ENCODE results near the gene IQSEC2. TPM values are rescaled to one million over a fixed set of nuclear protein-coding genes. Genes with fewer than 3 reads are reported as not detected.

IQSEC2 gene
- total and polyA plus RNA-seq, 2 of the 4 experiments (the other 2 are of a cell fraction): 2.5 to 11.4 TPM

- Histone ChIP-seq H3K9me1 (ENCODE audit: insufficient read depth, low read length) (no peaks in the 10 kb centered on the region), H3K27me3 (ENCODE audit: control insufficient read depth, insufficient read depth, low read length) (peaks cover 33% of the 10 kb centered on the region), H2BK20ac (ENCODE audit: low read depth, low read length) (no peak overlapping the region), H3K36me3 (ENCODE audit: control insufficient read depth, insufficient read depth, low read length) (no peaks in the 10 kb centered on the region), H4K20me1 (ENCODE audit: insufficient read depth, low read length) (0 out of 2 replicates have a peak, but pooled peaks cover 3% of the 10 kb centered on the region), H2AK5ac (ENCODE audit: low read depth, low read length) (no peak overlapping the region), H3K4me2 (ENCODE audit: low read depth, low read length) (no peak overlapping the region), H3K4ac (ENCODE audit: low read depth, low read length) (no peak overlapping the region), H3K27ac (ENCODE audit: insufficient read depth, low read length) (no peak overlapping the region), H3K79me1 (ENCODE audit: low read depth in 1 of 2, low read length in 2 of 2) (no peaks in the 10 kb centered on the region; a peak in 1 of 4 replicates), H3K18ac (ENCODE audit: low read depth, low read length) (no peak overlapping the region), H4K5ac (ENCODE audit: low read depth, low read length) (no peak overlapping the region), H3K56ac (ENCODE audit: extremely low read depth, insufficient read depth, low read length) (no peak overlapping the region), H4K8ac (ENCODE audit: low read depth in 2 of 2, low read length in 2 of 2) (no peak overlapping the region), H3K4me3 (ENCODE audit: insufficient read depth, low read depth, low read length) (no peak overlapping the region), H3K4me1 (ENCODE audit: control insufficient read depth, insufficient read depth, low read length) (peaks cover 3% of the 10 kb centered on the region), H2AK9ac (replicated peaks; ENCODE audit: low read depth, low read length, poor library complexity) (no peak overlapping the region), H2BK15ac (ENCODE audit: low read depth, low read length) (no peak overlapping the region), H4K91ac (ENCODE audit: insufficient read depth, low read depth, low read length) (no peak overlapping the region), H3K9me3 (ENCODE audit: control insufficient read depth, insufficient read depth, low read length) (no peaks in the 10 kb centered on the region), H2BK5ac (ENCODE audit: low read depth, low read length, poor library complexity, severe bottlenecking) (no peak overlapping the region), H3K14ac (replicated peaks; ENCODE audit: low read depth, low read length) (no peak overlapping the region), H3K9ac (ENCODE audit: low read depth, low read length) (no peak overlapping the region), H2BK120ac (ENCODE audit: low read depth, low read length) (no peak overlapping the region), H3K23ac (ENCODE audit: low read depth, low read length) (no peak overlapping the region), H2AFZ (replicated peaks; ENCODE audit: low read length, poor library complexity) (no peak overlapping the region)
- DNase-seq (no peak), ATAC-seq (ENCODE audit: low read depth) (no peak)
- 75% methylated on average over 4 of the region's 15 CpGs; no CpG with 5 or more reads in 1 of the 2 experiments for WGBS, 2 experiments (ENCODE audit: extremely low coverage in 2 of 2, insufficient read length in 1 of 2)
- ChIA-PET POLR2A (ENCODE audit: unreplicated experiment) (no interaction called here), CTCF (interaction anchor here (0.5 to 1.0 kb wide), 2 partner anchors 14 to 167 kb away, joined by 3 to 9 read pairs; no protein-coding TSS in a partner anchor)
- intact Hi-C loops (cut with micrococcal nuclease) (no loop called here), dilution Hi-C loops (cut with HindIII; ENCODE audit: low sequenced_read_pairs, unreplicated experiment) (no loop called here), in situ Hi-C loops (cut with MboI; ENCODE audit: low sequenced_read_pairs) (no loop called here)
- no TSS peak for BruUV-seq (replicated peaks)
- TF ChIP-seq POLR2A (IDR thresholded peaks at IDR 0.05; ENCODE audit: low read depth, low read length): no peak
- no peak for TF ChIP-seq MAZ (IDR thresholded peaks at IDR 0.05; ENCODE audit: borderline replicate concordance, low read depth, low read length)
- TF ChIP-seq BHLHE40 (IDR thresholded peaks at IDR 0.05; ENCODE audit: low read depth, low read length): no peak
- no peak for TF ChIP-seq RFX5 (IDR thresholded peaks at IDR 0.05; ENCODE audit: low read depth, low read length)
- no peak for TF ChIP-seq MXI1 (IDR thresholded peaks at IDR 0.05; ENCODE audit: borderline replicate concordance, low read depth, low read length)
- no peak for TF ChIP-seq SMC3 (IDR thresholded peaks at IDR 0.05; ENCODE audit: low read depth, low read length)
- no peak for TF ChIP-seq CTCF (conservative IDR thresholded peaks at IDR 0.05; ENCODE audit: low read depth, low read length)
- TF ChIP-seq NFE2L2 (IDR thresholded peaks at IDR 0.05; ENCODE audit: low read depth, low read length): no peak
- no peak for TF ChIP-seq CHD1 (IDR thresholded peaks at IDR 0.05; ENCODE audit: low read depth, low read length)
- TF ChIP-seq MAFK (IDR thresholded peaks at IDR 0.05; ENCODE audit: low read depth, low read length): no peak
- TF ChIP-seq RAD21 (IDR thresholded peaks at IDR 0.05; ENCODE audit: low read length): no peak
- TF ChIP-seq FOS (IDR thresholded peaks at IDR 0.05; ENCODE audit: low read depth, low read length): no peak
- TF ChIP-seq ELK1 (IDR thresholded peaks at IDR 0.05; ENCODE audit: borderline replicate concordance, low read depth, low read length): no peak
- TF ChIP-seq USF2 (IDR thresholded peaks at IDR 0.05; ENCODE audit: low read depth, low read length): no peak
- no peak for TF ChIP-seq RCOR1 (IDR thresholded peaks at IDR 0.05; ENCODE audit: insufficient replicate concordance, low read length)
Measured at GRCh38 chrX:53316111-53316859, 34.9 kb upstream of the IQSEC2 start.
